ENCODE results near the gene RNF150.

DNA sequence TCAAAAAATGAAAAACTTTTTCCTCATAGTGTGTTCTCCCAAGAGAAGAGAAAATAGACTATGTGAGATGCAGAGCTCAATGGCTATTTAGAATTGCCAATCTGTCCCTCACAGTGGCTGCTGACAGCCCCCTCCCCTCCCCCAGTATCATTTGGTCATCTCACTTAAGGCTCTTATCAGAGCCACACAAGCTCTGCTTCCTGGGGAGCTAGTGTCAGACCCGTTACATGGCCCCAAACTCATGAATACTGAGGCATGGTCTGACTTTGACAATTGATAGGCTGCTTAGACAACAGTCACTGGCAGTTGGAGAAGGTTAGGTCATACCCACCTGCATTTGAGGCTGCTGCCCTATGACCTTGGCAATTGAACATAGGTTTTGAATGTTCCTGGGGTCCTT, 15.3 kb downstream of the RNF150 start:
- TF ChIP-seq POLR2A (IDR thresholded peaks at IDR 0.05; ENCODE audit: low read depth, low read length) (no peak), POLR2AphosphoS5 (IDR thresholded peaks at IDR 0.05; ENCODE audit: low read depth, low read length) (no peak), TAF1 (IDR thresholded peaks at IDR 0.05; ENCODE audit: borderline replicate concordance, low read depth, low read length) (no peak)

Measured in GM12892 (cell line).